H9 (cell line): ENCODE data around the gene DCHS2. TPM values are rescaled to one million over a fixed set of nuclear protein-coding genes. Genes with fewer than 3 reads are reported as not detected.

Experiments
- DNase-seq: peaks from one replicate; pipeline ENCODE4 v3.0.0-alpha.2; 2017
- H2AFZ ChIP-seq: one replicate; pipeline ENCODE4 v1.6.1; 2013; ENCODE audit warnings: mild to moderate bottlenecking, low read length, control low read depth, moderate library complexity
- H2AK5ac ChIP-seq: 2 replicates; pipeline ENCODE4 v1.6.1; 2013; ENCODE audit warnings: low read length, control low read depth, mixed read lengths; ENCODE audit not compliant: insufficient read length
- H2BK120ac ChIP-seq: one replicate; pipeline ENCODE4 v1.6.1; 2013; ENCODE audit warnings: low read depth, mild to moderate bottlenecking, low read length, control low read depth, inconsistent platforms; ENCODE audit not compliant: poor library complexity, severe bottlenecking
- H2BK12ac ChIP-seq: 2 replicates; pipeline ENCODE4 v1.6.1; 2013; ENCODE audit warnings: low read length, control low read depth, mixed read lengths, low read depth; ENCODE audit not compliant: insufficient read length
- H2BK15ac ChIP-seq: 2 replicates; pipeline ENCODE4 v1.6.1; 2013; ENCODE audit warnings: low read depth, low read length, control low read depth
- H2BK20ac ChIP-seq: one replicate; pipeline ENCODE4 v1.6.1; 2013; ENCODE audit warnings: low read depth, mild to moderate bottlenecking, low read length, control low read depth, inconsistent platforms; ENCODE audit not compliant: poor library complexity, severe bottlenecking
- H2BK5ac ChIP-seq: 2 replicates; pipeline ENCODE4 v1.6.1; 2013; ENCODE audit warnings: low read length, control low read depth, mixed read lengths; ENCODE audit not compliant: insufficient read length
- H3K14ac ChIP-seq: 2 replicates; pipeline ENCODE4 v1.6.1; 2013; ENCODE audit warnings: low read length, control low read depth; ENCODE audit not compliant: insufficient read depth
- H3K18ac ChIP-seq: 2 replicates; pipeline ENCODE4 v1.6.1; 2013; ENCODE audit warnings: low read depth, mild to moderate bottlenecking, mixed read lengths, low read length, control low read depth; ENCODE audit not compliant: insufficient read length
- H3K23ac ChIP-seq: 2 replicates; pipeline ENCODE4 v1.6.1; 2013; ENCODE audit warnings: low read length, control low read depth, mixed read lengths, low read depth; ENCODE audit not compliant: insufficient read length
- H3K23me2 ChIP-seq: 2 replicates; pipeline ENCODE4 v1.6.1; 2013; ENCODE audit warnings: low read depth, mild to moderate bottlenecking, mixed read lengths, low read length, control low read depth; ENCODE audit not compliant: insufficient read length, poor library complexity, severe bottlenecking
- H3K27ac ChIP-seq: 2 replicates; pipeline ENCODE4 v1.5.1; 2013; ENCODE audit warnings: low read length, control low read depth, mixed read lengths, low read depth; ENCODE audit not compliant: insufficient read length
- H3K27me3 ChIP-seq: 2 replicates; pipeline ENCODE4 v1.6.1; 2013; ENCODE audit warnings: low read length, control low read depth, inconsistent platforms; ENCODE audit not compliant: insufficient read depth
- H3K4ac ChIP-seq: 2 replicates; pipeline ENCODE4 v1.6.1; 2013; ENCODE audit warnings: low read depth, mild to moderate bottlenecking, control low read depth, inconsistent platforms, low read length, moderate library complexity
- H3K4me1 ChIP-seq: 2 replicates; pipeline ENCODE4 v1.6.1; 2013; ENCODE audit warnings: low read length, control low read depth, inconsistent platforms; ENCODE audit not compliant: insufficient read depth
- H3K4me2 ChIP-seq: 2 replicates; pipeline ENCODE4 v1.6.1; 2013; ENCODE audit warnings: low read length, control low read depth, mixed read lengths; ENCODE audit not compliant: insufficient read length, insufficient read depth
- H3K56ac ChIP-seq: 2 replicates; pipeline ENCODE4 v1.6.1; 2013; ENCODE audit warnings: low read depth, mild to moderate bottlenecking, mixed read lengths, low read length, control low read depth; ENCODE audit not compliant: insufficient read length
- H3K79me1 ChIP-seq: 2 replicates; pipeline ENCODE4 v1.6.1; 2013; ENCODE audit warnings: low read depth, mild to moderate bottlenecking, moderate library complexity, low read length, control low read depth, inconsistent platforms; ENCODE audit not compliant: insufficient read depth, poor library complexity, severe bottlenecking
- H3K79me2 ChIP-seq: 2 replicates; pipeline ENCODE4 v1.6.1; 2013; ENCODE audit warnings: low read length, control low read depth, inconsistent platforms; ENCODE audit not compliant: insufficient read depth
- H3K9ac ChIP-seq: 2 replicates; pipeline ENCODE4 v1.6.1; 2013; ENCODE audit warnings: low read length, control low read depth, mixed read lengths; ENCODE audit not compliant: insufficient read length; ENCODE audit errors: extremely low read depth
- H3K9me3 ChIP-seq: one replicate; pipeline ENCODE4 v1.6.1; 2013; ENCODE audit warnings: low read depth, low read length, inconsistent platforms; ENCODE audit not compliant: control insufficient read depth
- H3T11ph ChIP-seq: one replicate; pipeline ENCODE4 v1.6.1; 2013; ENCODE audit warnings: mild to moderate bottlenecking, low read length, control low read depth, inconsistent platforms
- H4K20me1 ChIP-seq: one replicate; pipeline ENCODE4 v1.6.1; 2013; ENCODE audit not compliant: control insufficient read depth, insufficient read length, insufficient read depth
- H4K5ac ChIP-seq: 2 replicates; pipeline ENCODE4 v1.6.1; 2013; ENCODE audit warnings: low read depth, mild to moderate bottlenecking, mixed read lengths, low read length, control low read depth; ENCODE audit not compliant: insufficient read length
- H4K8ac ChIP-seq: replicated peaks from 2 replicates; pipeline ENCODE4 v1.6.1; 2013; ENCODE audit warnings: low read length, control low read depth, mixed read lengths, low read depth; ENCODE audit not compliant: insufficient read length
- H4K91ac ChIP-seq: 2 replicates; pipeline ENCODE4 v1.6.1; 2013; ENCODE audit warnings: low read depth, mild to moderate bottlenecking, moderate library complexity, mixed read lengths, low read length, control low read depth; ENCODE audit not compliant: insufficient read length
- H3K27ac Mint-ChIP-seq, 3 experiments: 2 replicates in 2 of 3; 3 replicates in 1 of 3; pipeline ENCODE4 v1.8.0; 2020 to 2021; ENCODE audit warnings: mixed read lengths in 3 of 3, mild to moderate bottlenecking in 1 of 3, moderate library complexity in 1 of 3
- H3K27me3 Mint-ChIP-seq: 2 replicates; pipeline ENCODE4 v1.8.0; 2021; ENCODE audit warnings: low read depth, mild to moderate bottlenecking, moderate library complexity, mixed read lengths
- H3K36me3 Mint-ChIP-seq, 3 experiments: 2 replicates in 2 of 3; 3 replicates in 1 of 3; pipeline ENCODE4 v1.8.0; 2020 to 2021; ENCODE audit warnings: low read depth in 3 of 3, mixed read lengths in 3 of 3; ENCODE audit not compliant: insufficient read depth in 1 of 3
- H3K4me1 Mint-ChIP-seq, 2 experiments: 2 replicates each; pipeline ENCODE4 v1.8.0; 2020; ENCODE audit warnings: mixed read lengths in 2 of 2
- H3K4me3 Mint-ChIP-seq, 2 experiments: 2 replicates in 1 of 2; 3 replicates in 1 of 2; pipeline ENCODE4 v1.8.0; 2020 to 2021; ENCODE audit warnings: mild to moderate bottlenecking in 2 of 2, mixed read lengths in 2 of 2, moderate library complexity in 1 of 2
- H3K9me3 Mint-ChIP-seq, 2 experiments: 2 replicates in 1 of 2; 3 replicates in 1 of 2; pipeline ENCODE4 v1.8.0; 2020; ENCODE audit warnings: mild to moderate bottlenecking in 2 of 2, mixed read lengths in 2 of 2, moderate library complexity in 1 of 2
- whole genome bisulfite sequencing: extraction: QIAGEN DNeasy Blood & Tissue Kit; methylation state at CpG from one replicate; pipeline ENCODE4 v1.1.7; 2013; ENCODE audit warnings: missing lambda C conversion rate, low lambda C conversion rate, mixed read lengths; ENCODE audit not compliant: insufficient read length; ENCODE audit errors: extremely low coverage; 5-methylcytosine and 5-hydroxymethylcytosine counted together
- total RNA-seq: library from RNA; stranded (reverse); gene quantifications from 2 replicates; pipeline ENCODE4 v1.2.1, GENCODE V29; 2021
- TF ChIP-seq, protein P1 (sequence below): fragments of 200-600 bp; sonication (generic); conservative IDR thresholded peaks from 3 replicates; pipeline ENCODE4 v1.8.0; 2021; ENCODE audit warnings: antibody characterized with exemption, mild to moderate bottlenecking

Gene DCHS2
- total RNA-seq, 1 experiment from 2014 or later: 0.57 TPM

DNA sequence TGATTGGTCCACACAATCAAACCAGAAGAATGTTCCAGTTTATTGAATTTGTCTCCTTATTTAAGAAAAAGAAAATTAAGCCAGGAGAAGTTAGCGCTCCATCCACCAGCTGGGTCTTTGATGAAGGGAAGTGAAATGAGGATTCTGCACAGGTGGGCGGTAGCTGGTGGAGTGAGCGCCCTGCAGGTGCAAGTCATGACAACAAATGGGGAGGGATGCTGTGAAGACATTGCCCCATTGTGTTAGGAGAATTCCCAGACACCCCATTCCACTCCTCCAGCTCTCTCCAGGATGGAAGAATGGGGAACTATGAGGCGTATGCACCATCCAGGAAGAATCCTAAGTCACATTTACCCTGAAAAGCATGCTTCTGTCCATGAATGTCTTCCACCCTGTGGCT, 35.7 kb upstream of the DCHS2 start:
- Mint-ChIP-seq H3K9me3 (no peaks in the 10 kb centered on the region), H3K27me3 (peaks cover 1% of the 10 kb centered on the region), H3K36me3 (no peaks in the 10 kb centered on the region), H3K4me1 (0 out of 4 replicates have a peak, but pooled peaks cover 4 to 6% of the 10 kb centered on the region in 2 experiments), H3K4me3 (no peak overlapping the region), H3K27ac (no peak overlapping the region)
- Histone ChIP-seq H3K79me2 (no peaks in the 10 kb centered on the region), H3K9ac (no peak overlapping the region), H3K23me2 (no peaks in the 10 kb centered on the region), H4K5ac (no peak overlapping the region), H3K4ac (no peak overlapping the region), H3K79me1 (no peaks in the 10 kb centered on the region), H2AK5ac (no peak overlapping the region), H2BK5ac (no peak overlapping the region), H2BK12ac (no peak overlapping the region), H3K27me3 (no peaks in the 10 kb centered on the region), H4K20me1 (no peaks in the 10 kb centered on the region), H3K14ac (no peak overlapping the region), H3T11ph (no peak overlapping the region), H2BK120ac (no peak overlapping the region), H3K23ac (no peak overlapping the region), H3K4me2 (no peak overlapping the region), H3K9me3 (no peaks in the 10 kb centered on the region), H2BK15ac (no peak overlapping the region), H3K56ac (no peak overlapping the region), H3K27ac (no peak overlapping the region), H3K18ac (no peak overlapping the region), H4K8ac (no peak overlapping the region), H2AFZ (no peak overlapping the region), H3K4me1 (no peaks in the 10 kb centered on the region), H2BK20ac (no peak overlapping the region), H4K91ac (no peak overlapping the region)
- no CpG with 5 or more reads among the region's 4 CpGs for WGBS
- TF ChIP-seq, protein P1, sequence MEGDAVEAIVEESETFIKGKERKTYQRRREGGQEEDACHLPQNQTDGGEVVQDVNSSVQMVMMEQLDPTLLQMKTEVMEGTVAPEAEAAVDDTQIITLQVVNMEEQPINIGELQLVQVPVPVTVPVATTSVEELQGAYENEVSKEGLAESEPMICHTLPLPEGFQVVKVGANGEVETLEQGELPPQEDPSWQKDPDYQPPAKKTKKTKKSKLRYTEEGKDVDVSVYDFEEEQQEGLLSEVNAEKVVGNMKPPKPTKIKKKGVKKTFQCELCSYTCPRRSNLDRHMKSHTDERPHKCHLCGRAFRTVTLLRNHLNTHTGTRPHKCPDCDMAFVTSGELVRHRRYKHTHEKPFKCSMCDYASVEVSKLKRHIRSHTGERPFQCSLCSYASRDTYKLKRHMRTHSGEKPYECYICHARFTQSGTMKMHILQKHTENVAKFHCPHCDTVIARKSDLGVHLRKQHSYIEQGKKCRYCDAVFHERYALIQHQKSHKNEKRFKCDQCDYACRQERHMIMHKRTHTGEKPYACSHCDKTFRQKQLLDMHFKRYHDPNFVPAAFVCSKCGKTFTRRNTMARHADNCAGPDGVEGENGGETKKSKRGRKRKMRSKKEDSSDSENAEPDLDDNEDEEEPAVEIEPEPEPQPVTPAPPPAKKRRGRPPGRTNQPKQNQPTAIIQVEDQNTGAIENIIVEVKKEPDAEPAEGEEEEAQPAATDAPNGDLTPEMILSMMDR: no peak
- DNase-seq: no peak
